HFFc6 (cell line): ENCODE measurements around the gene SEC22A. TPM values are rescaled to one million over a fixed set of nuclear protein-coding genes. Genes with fewer than 3 reads are reported as not detected.

Experiments
- DNase-seq: peaks from one replicate; pipeline ENCODE4 v3.0.0-alpha.2; 2018
- H3K27ac Mint-ChIP-seq: 2 replicates; pipeline ENCODE4 v1.8.0; 2020; ENCODE audit warnings: mild to moderate bottlenecking, mixed read lengths
- H3K27me3 Mint-ChIP-seq: 2 replicates; pipeline ENCODE4 v1.8.0; 2021; ENCODE audit warnings: mild to moderate bottlenecking, moderate library complexity, mixed read lengths; ENCODE audit not compliant: insufficient read depth
- H3K36me3 Mint-ChIP-seq: 2 replicates; pipeline ENCODE4 v1.8.0; 2021; ENCODE audit warnings: low read depth, mixed read lengths
- H3K4me1 Mint-ChIP-seq: 2 replicates; pipeline ENCODE4 v1.8.0; 2020; ENCODE audit warnings: low read depth, mixed read lengths
- H3K4me3 Mint-ChIP-seq: 2 replicates; pipeline ENCODE4 v1.8.0; 2020; ENCODE audit warnings: mild to moderate bottlenecking, moderate library complexity, mixed read lengths
- H3K9me3 Mint-ChIP-seq: 2 replicates; pipeline ENCODE4 v1.8.0; 2020; ENCODE audit warnings: mild to moderate bottlenecking, mixed read lengths
- CTCF ChIP-seq: fragments of 200-600 bp; sonication (generic); IDR thresholded peaks from 2 replicates; pipeline ENCODE4 v1.5.0; 2021; ENCODE audit warnings: antibody characterized with exemption, mild to moderate bottlenecking
- total RNA-seq, 6 experiments: library from RNA; stranded (reverse); fragmentation: NEBNext Ultra II Directional; extraction: Animal tissue kit (Norgen Biotek cat#: 25700); gene quantifications; 2 replicates in 1 of 6; 3 replicates in 5 of 6; pipeline ENCODE4 v1.2.3, GENCODE V29; 2021

SEC22A gene
- total RNA-seq, 6 experiments from 2014 or later, result 13.7 to 20.8 (median 18.0) TPM

GRCh38 chr3:123180791-123181190, 21.0 kb upstream of the SEC22A start:
- Mint-ChIP-seq H3K27ac (no peak overlapping the region), H3K4me3 (no peak overlapping the region), H3K27me3 (no peaks in the 10 kb centered on the region; the same call in 1 of the 2 replicates), H3K4me1 (no peaks in the 10 kb centered on the region), H3K9me3 (no peaks in the 10 kb centered on the region), H3K36me3 (no peaks in the 10 kb centered on the region)
- no peak for TF ChIP-seq CTCF
- no peak for DNase-seq

GRCh38 chr3:123186695-123187094, 15.0 kb upstream of the SEC22A start:
- H3K27me3 Mint-ChIP-seq, result peaks cover 2% of the 10 kb centered on the region
- H3K4me3 Mint-ChIP-seq, result no peak overlapping the region
- no peaks in the 10 kb centered on the region for H3K9me3 Mint-ChIP-seq
- DNase-seq, result no peak
- no peak overlapping the region for H3K27ac Mint-ChIP-seq
- no peak for TF ChIP-seq CTCF
- H3K4me1 Mint-ChIP-seq, result peaks cover 15% of the 10 kb centered on the region
- H3K36me3 Mint-ChIP-seq, result no peaks in the 10 kb centered on the region

GRCh38 chr3:123188058-123188457, 13.7 kb upstream of the SEC22A start:
- no peaks in the 10 kb centered on the region for H3K9me3 Mint-ChIP-seq
- no peak overlapping the region for H3K27ac Mint-ChIP-seq
- H3K4me1 Mint-ChIP-seq, result peaks cover 15% of the 10 kb centered on the region
- TF ChIP-seq CTCF, result no peak
- no peaks in the 10 kb centered on the region for H3K36me3 Mint-ChIP-seq
- H3K4me3 Mint-ChIP-seq, result no peak overlapping the region
- DNase-seq, result no peak
- H3K27me3 Mint-ChIP-seq, result peaks cover 2% of the 10 kb centered on the region

GRCh38 chr3:123193448-123194101, 8.2 kb upstream of the SEC22A start:
- no peak overlapping the region for H3K4me3 Mint-ChIP-seq
- H3K27me3 Mint-ChIP-seq, result no peaks in the 10 kb centered on the region; the same call in 1 of the 2 replicates
- TF ChIP-seq CTCF, result no peak
- no peak for DNase-seq
- peaks cover 3% of the 10 kb centered on the region; the same call in 1 of the 2 replicates for H3K9me3 Mint-ChIP-seq
- H3K27ac Mint-ChIP-seq, result no peak overlapping the region
- no peaks in the 10 kb centered on the region for H3K4me1 Mint-ChIP-seq
- no peaks in the 10 kb centered on the region for H3K36me3 Mint-ChIP-seq

- Mint-ChIP-seq H3K4me3 (no peak overlapping the region), H3K9me3 (peaks cover 3% of the 10 kb centered on the region; the same call in 1 of the 2 replicates), H3K27me3 (no peaks in the 10 kb centered on the region; the same call in 1 of the 2 replicates)
Observed at GRCh38 chr3:123194552-123194951, 7.2 kb upstream of the SEC22A start.

More at GRCh38 chr3:123194552-123194951, 7.2 kb upstream of the SEC22A start:
- no peak for DNase-seq
- no peaks in the 10 kb centered on the region for H3K36me3 Mint-ChIP-seq
- peak; percentile 57 for TF ChIP-seq CTCF
- no peaks in the 10 kb centered on the region for H3K4me1 Mint-ChIP-seq
- no peak overlapping the region for H3K27ac Mint-ChIP-seq
